Retinal pigment epithelial cell (primary cell): Measurements from ENCODE around the gene CDC42BPG.

Source experiments
- DNase-seq: peaks from one replicate; pipeline ENCODE4 v3.0.0-alpha.2; 2010; ENCODE audit warnings: low read depth
- H3K4me3 ChIP-seq: 2 replicates; pipeline ENCODE4 v1.5.1; 2011; ENCODE audit warnings: mild to moderate bottlenecking, low read length, control low read depth, moderate library complexity
- TF ChIP-seq, protein P1 (sequence below): conservative IDR thresholded peaks from 2 replicates; pipeline ENCODE4 v1.5.1; 2011; ENCODE audit warnings: low read depth, low read length, control low read depth, inconsistent platforms

CDC42BPG gene

DNA sequence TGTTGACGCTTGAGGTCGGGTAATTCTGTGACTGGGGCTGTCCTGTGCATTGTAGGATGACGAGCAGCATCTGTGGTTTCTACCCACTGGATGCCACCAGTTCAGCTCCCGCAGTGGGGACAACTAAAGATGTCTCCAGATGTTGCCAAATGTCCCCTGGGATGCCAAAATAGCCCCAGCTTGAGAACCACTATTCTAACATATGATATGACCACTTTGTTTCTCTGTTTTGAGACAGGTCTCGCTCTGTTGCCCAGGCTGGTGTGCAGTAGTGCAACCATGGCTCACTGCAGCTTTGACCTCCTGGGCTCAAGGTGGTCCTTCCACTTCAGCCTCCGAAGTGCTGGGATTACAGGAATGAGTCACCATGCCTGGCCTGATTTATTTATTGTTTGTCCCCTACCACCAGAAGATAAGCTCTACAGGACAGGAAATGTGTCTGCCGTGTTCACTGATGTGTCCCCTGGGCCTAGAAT is 29.7 kb downstream of the CDC42BPG start:
- TF ChIP-seq, protein P1, sequence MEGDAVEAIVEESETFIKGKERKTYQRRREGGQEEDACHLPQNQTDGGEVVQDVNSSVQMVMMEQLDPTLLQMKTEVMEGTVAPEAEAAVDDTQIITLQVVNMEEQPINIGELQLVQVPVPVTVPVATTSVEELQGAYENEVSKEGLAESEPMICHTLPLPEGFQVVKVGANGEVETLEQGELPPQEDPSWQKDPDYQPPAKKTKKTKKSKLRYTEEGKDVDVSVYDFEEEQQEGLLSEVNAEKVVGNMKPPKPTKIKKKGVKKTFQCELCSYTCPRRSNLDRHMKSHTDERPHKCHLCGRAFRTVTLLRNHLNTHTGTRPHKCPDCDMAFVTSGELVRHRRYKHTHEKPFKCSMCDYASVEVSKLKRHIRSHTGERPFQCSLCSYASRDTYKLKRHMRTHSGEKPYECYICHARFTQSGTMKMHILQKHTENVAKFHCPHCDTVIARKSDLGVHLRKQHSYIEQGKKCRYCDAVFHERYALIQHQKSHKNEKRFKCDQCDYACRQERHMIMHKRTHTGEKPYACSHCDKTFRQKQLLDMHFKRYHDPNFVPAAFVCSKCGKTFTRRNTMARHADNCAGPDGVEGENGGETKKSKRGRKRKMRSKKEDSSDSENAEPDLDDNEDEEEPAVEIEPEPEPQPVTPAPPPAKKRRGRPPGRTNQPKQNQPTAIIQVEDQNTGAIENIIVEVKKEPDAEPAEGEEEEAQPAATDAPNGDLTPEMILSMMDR = no peak
- H3K4me3 ChIP-seq = no peak overlapping the region
- no peak for DNase-seq

DNA sequence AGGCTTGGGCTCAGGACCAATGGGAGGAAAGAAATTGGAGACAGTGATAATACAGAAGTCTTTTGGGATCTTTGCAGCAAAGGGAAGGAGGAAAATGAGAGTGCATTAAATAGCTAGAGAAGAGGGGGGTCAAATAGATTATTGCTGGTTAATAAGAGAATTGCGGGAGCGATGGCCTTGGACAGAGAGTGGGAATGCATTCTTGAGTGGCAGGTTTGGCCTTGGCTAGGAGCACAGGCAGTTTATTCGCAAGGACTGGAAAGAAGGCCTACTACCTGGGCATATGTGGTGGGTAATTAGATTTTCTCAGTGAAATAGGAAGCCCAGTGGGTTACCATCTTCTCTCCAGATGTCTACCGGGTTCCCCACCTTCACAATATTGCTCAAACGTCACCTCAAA is 30.6 kb downstream of the CDC42BPG start:
- TF ChIP-seq, protein P1 = no peak
- no peak overlapping the region for H3K4me3 ChIP-seq
- no peak for DNase-seq

DNA sequence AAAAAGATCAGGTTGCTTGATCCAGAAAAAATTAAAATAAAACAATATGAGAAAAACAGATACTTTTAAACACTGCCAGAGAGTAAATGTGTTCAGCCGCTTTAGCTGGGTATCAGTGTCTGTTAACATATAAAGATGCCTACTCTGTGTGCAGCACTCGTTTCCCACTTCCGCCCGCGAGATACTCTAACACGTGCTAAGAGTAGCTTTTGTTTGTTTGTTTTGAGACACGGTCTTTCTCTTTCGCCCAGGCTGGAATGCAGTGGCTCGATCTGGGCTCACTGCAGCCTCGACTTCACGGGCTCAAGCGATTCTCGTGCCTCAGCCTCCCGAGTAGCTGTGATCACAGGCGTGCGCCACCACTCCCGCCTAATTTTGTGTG is 33.6 kb downstream of the CDC42BPG start:
- H3K4me3 ChIP-seq = peak overlapping the region; percentile 88
- no peak for DNase-seq
- TF ChIP-seq, protein P1 = no peak

DNA sequence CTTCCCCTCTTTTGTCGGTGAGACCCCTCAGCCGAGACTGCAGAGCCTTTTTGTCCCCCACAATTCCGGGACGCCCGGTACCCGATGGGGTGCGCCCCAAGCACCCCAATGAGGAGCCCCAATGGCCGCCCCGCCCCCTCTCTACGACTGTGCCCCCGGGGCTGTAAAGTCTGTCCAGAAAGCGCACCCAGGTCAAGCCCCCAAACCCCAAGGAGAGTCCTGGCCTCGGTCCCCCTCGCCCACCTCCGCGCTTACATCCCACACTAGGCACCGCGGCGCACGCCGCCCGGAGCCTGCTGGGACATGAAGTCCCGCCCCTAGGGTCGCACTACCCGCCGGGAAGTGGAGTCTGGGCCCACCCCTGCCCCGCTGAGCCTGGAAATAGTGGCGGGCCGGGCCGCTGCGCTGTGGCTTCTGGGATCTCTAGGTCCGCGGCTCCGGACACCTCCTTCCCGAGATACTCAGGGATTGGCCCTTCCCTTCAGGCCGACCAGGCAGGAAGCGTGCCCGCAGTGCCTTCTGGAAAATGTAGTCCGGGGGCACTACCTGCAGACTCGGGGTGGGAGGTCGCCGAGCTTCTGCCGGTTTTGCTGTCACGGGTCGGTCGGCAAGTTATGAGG is 34.1 kb downstream of the CDC42BPG start, which contains the start of gene MEN1:
MEN1 (minus strand) TSS at position 281 of the 620 bp plus-strand sequence. CDS start 442 bp downstream, outside the sequence.
- H3K4me3 ChIP-seq = peak within 1 kb of the TSS; percentile 88
- TF ChIP-seq, protein P1 = no peak
- peak; percentile 77 for DNase-seq

DNA sequence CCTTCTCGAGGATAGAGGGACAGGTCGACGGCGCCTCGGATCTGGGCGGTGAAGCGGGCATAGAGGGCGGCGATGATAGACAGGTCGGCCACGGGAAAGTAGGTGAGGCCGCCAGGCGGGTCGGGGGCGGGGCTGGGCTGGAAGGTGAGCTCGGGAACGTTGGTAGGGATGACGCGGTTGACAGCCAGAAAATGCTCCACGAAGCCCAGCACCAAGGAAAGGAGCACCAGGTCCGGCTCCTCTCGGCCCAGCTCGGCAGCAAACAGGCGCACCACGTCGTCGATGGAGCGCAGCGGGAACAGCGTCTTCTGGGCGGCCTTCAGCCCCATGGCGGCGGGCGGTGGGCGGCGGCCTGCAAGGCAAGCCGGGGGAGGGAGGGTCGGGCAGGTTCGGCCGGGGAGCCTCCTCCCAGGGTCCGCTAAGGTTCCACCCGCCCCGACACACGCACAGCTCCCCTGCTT is 34.6 kb downstream of the CDC42BPG start:
- TF ChIP-seq, protein P1 = no peak
- no peak for DNase-seq
- H3K4me3 ChIP-seq = peak overlapping the region; percentile 88

DNA sequence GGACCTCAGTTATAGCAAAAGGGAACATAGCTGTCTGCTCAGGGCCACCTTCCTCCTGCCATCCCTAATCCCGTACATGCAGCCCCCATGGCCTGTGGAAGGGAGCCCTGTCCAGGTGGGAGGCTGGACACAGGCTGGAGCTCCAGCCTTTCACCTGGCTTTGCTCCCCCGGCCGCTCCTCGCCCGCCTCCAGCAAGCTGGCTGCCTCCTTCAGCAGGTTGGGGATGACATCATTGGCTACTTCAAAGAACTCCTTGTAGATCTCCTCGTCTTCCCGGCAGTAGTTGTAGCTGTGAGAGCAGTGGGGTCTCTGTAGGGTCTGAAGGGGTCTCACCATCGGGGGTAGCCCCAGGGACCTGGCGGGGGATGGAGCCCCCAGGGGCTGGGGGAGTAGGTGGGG is 39.0 kb downstream of the CDC42BPG start:
- TF ChIP-seq, protein P1 = no peak
- no peak overlapping the region for H3K4me3 ChIP-seq
- DNase-seq = no peak

DNA sequence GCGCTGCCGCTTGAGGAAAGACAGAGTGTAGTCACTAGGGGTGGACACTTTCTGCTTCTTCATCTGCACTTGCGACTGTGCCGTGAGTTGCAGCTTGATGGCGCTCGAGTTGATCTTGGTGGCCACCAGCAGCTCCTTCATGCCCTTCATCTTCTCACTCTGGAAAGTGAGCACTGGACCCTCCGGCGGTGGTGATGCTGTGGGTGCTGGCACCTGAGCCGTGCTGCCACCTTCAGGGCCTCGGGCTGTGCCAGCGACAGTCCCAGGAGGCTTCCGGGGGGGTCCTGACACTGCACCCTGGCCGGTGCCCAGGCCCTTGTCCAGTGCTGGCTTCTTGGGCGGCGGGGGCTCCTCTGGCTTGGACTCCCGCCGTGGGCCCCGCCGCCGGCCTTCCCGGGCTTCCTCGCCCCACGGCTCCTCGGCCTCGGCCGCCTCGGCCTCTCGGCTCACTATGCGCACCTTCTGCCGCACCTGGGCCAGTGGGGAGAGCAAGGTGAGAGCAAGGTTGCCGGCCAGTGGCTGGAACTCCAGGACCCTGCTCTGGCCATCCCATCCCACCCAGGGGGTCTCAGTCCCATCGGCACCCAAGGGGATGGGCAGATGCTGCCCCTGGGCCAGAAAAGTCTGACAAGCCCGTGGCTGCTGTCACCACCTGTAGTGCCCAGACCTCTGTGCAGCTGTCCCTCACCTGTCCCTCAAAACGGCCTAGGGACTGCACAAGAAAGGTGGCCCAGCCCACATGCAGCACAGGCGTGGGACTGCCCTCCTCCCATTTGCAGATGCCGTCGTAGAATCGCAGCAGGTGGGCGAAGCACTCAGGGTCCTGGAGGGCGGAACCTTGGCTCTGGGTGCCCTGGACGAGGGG is 39.9 kb downstream of the CDC42BPG start:
- no peak for DNase-seq
- TF ChIP-seq, protein P1 = no peak
- H3K4me3 ChIP-seq = no peak overlapping the region
